Measurements from ENCODE around the gene RWDD3.

The RWDD3 gene

DNA sequence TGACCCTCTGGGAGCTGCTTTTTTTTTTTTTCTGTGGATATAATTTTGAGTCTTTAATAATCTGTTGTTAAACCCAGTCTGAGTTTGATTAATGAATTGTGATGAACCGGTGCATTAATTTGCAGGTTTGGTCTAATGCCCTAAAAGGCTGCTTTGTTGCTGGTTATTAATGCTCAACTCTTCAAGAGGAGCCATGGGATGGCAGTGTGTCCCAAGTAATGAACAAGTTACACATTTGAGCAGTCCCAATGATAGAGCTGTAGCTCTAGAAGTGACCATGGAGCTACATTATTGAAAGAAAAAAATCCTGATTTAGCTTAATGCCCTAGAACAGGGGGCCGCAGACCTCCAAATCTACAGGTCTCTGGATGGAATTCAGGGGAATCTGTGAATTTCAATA is 53.1 kb downstream of the RWDD3 start:
- no peak for DNase-seq

DNA sequence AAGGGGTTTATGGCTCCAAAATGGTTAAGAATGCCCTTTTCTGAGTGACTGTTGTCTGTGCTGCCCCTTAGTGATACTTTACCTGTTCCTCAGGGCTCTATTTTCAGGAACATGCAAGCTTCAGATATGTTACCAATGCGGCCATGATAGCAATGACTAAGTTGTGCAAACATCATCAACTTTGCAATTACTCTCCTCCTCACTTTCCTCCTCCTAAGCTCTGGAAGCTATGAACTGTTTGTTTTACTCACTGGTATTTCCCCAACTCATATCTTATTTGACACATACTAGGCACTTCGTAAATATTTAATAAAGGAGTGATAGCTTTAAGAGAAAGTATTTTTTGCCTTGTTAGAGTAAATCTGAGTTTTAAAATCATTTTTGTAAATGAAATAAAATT is 53.8 kb downstream of the RWDD3 start:
- DNase-seq, result no peak

All from cerebellar nuclear complex (tissue), 1 donor.